GM21737 (cell line): ENCODE results near the gene CASQ2.

Source experiments
- ATAC-seq: cut with Tn5 transposase; IDR thresholded peaks from one replicate; pipeline ENCODE4 v1.9.1; 2021; ENCODE audit warnings: mild to moderate bottlenecking, moderate library complexity; ENCODE audit not compliant: unreplicated experiment

Gene CASQ2

DNA sequence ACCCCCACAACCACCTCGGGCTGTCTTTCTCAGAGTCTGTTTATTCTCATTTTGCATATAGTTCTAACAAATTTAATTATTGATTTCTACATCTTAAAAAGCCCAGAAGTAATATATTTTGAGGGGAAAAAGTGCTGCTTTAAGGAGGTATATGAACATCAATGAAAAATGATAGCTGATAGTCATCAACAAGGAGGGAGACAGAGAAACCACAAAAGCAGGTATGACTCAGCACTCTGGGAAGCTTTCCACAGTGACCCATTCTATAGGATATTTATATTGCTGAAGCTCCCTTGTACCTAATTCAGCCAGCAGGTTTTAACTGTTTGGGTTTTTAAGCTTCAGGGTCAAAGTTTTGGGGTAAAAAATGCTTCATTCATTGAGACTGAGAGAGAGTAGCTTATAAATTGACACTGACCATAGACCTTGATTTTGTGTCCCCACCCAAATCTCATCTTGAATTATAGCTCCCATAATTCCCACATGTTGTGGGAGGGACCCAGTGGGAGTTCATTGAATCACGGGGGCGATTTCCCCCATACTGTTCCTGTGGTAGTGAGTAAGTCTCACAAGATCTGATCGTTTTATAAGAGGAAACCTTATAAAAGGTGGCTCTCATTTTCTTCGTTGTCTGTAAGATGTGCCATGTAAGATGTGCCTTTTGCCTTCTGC, 99.4 kb downstream of the CASQ2 start:
- no peak for ATAC-seq

DNA sequence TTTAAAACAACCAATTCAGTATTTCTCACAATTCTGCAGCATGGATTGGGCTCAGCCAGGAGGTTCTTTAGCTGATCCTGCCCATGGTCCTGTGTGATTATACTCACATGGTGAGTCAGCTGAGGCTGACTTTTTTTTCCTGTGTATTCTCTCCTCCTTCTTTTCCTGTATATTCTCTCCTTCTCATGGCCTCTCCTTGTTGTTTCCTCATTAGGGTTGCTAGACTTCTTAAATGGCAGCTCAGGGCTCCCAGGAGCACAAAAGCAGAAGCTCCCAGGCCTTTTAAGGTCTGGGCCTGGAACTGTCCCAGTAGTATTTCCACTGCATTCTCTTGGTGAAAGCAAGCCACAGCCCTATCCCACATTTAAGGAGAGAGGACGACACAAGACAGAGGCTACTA, 99.9 kb downstream of the CASQ2 start:
- no peak for ATAC-seq

DNA sequence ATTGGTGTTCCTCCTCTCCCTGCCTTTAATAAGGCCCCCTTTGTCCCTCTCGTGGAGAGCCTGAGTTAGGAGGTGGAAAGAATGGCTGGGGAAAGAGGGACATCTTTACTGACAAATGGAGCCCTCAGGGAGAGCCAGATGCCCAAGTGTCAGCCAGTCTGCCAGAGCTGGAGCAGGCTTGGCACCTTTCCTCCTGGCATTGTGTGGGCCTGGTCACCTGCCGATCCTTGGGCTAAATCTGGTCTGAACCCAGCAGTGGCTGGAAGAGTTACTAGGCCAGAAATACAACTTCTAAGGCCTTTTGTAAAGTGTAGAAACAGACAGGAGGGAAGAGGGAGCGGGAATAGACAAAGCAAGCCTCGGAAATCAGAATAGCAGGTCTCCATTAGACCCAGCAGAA, 101.8 kb downstream of the CASQ2 start:
- no peak for ATAC-seq

DNA sequence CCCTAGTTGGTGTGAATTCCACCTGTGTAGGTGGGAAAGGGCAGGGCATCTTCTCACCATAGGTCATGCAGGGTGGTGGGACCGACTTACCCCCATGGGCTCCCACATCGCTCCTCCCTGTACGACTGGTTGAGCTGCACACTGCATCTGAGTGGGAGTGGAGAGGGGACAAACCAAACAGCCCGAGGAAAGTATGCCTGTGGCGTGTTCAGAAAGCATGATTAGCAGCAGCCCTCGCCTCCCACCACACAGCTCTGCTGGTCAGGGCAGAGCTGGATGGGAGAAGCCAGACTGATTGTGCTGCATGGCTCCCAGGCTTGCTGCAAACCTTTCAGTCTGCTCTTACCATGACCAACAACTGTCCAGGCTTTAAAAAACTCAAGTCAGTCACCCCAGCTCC, 102.3 kb downstream of the CASQ2 start:
- ATAC-seq, result no peak

- ATAC-seq, result no peak
Observed at GRCh38 chr1:115665319-115666096, 103.0 kb downstream of the CASQ2 start.

GRCh38 chr1:115661157-115661556, 107.4 kb downstream of the CASQ2 start:
- ATAC-seq, result no peak

- no peak for ATAC-seq
Observed at GRCh38 chr1:115660151-115660550, 108.4 kb downstream of the CASQ2 start.

DNA sequence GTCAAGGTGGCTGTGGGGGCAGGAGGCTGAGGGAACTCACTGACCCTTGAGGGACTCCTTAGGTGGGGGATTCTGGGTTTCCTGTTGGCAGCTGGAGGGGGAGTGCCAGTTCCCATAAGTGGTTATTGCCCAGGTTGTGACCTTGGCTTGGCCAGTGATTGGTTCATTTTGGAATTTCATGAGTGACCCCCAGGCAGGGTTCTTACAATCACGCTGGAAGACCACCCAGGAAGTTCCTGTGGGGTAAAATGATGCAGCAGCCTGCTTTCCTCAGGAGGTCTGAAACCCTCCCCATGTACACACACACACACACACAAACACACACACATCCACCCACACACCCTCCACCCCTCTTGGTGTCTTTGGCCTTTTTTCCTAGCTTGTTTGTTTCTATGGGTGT, 109.9 kb downstream of the CASQ2 start:
- ATAC-seq, result no peak

DNA sequence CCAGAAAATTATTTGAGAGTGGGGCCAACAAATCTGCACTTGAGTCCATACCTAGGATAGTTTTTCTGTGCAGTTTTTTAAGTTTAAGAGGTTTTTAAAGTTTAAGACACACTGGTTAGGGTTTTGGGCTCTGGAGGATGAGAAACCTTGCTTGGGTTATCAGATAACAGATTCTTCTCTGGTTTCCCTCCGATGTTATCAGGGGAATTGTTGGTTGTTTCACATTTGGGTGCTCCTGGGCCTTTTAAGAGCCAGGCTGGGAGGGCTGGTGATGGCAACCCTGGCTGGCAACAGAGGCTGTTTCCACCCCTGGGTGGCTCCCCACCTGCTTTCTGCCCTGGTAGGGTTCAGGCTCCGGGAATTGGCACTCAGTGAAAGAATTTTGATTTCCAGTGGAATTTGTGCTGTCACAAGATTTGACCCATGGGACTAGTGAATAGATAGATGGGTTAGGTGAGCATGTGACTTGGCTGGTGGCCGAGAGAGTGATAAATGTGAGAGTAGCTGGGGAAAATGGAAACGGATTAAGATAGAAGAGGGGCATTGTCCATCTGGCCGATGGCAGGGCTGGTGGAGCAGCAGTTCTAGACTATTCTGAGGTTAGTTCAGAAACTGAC, 111.9 kb downstream of the CASQ2 start:
- no peak for ATAC-seq

- no peak for ATAC-seq
Observed at GRCh38 chr1:115655916-115656315, 112.6 kb downstream of the CASQ2 start.

DNA sequence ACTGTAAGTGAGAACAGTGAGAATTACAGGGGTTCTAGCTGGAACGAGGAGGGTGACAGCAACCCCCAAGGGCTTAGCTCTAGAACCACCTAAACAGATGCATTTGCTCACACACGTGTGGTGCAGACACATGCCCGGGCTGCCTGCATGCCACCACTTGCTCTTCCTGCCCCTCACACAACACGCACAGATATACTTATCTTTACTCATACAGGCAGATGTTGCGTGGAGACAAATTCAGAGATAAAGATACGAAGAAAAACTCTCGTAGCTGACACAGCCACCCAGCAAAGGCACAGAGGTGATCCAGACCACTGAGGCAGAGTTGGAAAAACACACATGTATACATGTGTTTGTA, 113.2 kb downstream of the CASQ2 start:
- ATAC-seq, result no peak

DNA sequence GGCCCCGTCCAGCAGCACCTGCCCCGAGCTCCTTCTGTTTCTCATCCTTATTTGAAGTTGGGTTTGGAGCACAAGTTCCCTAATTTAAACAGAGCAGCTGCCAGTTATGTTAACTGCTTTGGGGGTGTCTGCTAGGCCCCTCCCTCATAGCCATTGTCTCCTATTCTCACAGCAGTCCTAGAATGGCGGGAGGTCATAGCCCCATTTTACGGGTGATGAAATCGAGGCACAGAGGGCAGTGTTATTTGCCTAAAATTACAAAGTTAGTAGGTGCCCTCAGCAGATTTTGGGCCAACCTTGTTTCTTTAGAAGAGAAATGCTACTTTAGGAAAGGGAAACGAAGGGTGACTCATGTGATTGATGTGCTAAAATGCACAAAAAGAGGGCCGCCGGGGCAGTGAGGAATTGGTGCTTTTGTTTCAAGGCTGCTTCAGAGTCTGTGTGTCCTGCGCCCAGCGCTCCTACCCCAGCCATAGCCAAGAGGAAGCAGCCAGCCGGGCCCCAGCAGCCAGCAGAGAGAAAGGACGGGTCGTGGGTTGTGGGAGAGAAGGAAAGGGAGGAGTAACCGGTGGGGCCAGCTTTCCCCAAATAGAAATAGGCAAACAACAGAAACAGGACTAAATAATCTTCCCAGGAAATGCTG, 113.7 kb downstream of the CASQ2 start:
- ATAC-seq, result no peak

DNA sequence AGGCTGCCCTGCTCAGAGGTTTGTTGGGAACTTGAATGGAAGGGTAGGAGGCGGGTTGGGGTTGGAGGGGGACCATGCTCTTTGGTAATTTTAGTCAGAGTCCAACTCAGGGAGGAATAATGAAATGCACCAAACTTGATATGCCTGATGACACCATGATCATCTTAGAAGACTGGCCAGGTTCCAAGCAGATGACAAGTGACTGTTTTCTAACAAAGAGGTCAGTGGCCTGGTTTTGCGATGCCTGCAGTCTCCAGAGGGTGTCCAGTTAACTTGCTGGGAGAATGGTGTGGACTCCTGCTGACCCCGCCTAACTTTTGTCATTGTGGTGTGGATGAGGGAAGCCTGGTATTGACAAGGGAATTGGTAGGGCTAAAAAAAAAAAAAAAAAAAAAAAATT, 114.4 kb downstream of the CASQ2 start:
- ATAC-seq, result no peak

- ATAC-seq, result no peak
Observed at GRCh38 chr1:115652236-115652788, 116.2 kb downstream of the CASQ2 start.

- ATAC-seq, result no peak
Observed at GRCh38 chr1:115651391-115651790, 117.1 kb downstream of the CASQ2 start.

- ATAC-seq, result no peak
Observed at GRCh38 chr1:115650961-115651360, 117.6 kb downstream of the CASQ2 start.
